H9 (cell line): ENCODE measurements around the gene STARD7. TPM values are rescaled to one million over a fixed set of nuclear protein-coding genes. Genes with fewer than 3 reads are reported as not detected.

Experiments
- DNase-seq: peaks from one replicate; pipeline ENCODE4 v3.0.0-alpha.2; 2017
- H2AFZ ChIP-seq: one replicate; pipeline ENCODE4 v1.6.1; 2013; ENCODE audit warnings: mild to moderate bottlenecking, low read length, control low read depth, moderate library complexity
- H2AK5ac ChIP-seq: 2 replicates; pipeline ENCODE4 v1.6.1; 2013; ENCODE audit warnings: low read length, control low read depth, mixed read lengths; ENCODE audit not compliant: insufficient read length
- H2BK120ac ChIP-seq: one replicate; pipeline ENCODE4 v1.6.1; 2013; ENCODE audit warnings: low read depth, mild to moderate bottlenecking, low read length, control low read depth, inconsistent platforms; ENCODE audit not compliant: poor library complexity, severe bottlenecking
- H2BK12ac ChIP-seq: 2 replicates; pipeline ENCODE4 v1.6.1; 2013; ENCODE audit warnings: low read length, control low read depth, mixed read lengths, low read depth; ENCODE audit not compliant: insufficient read length
- H2BK15ac ChIP-seq: 2 replicates; pipeline ENCODE4 v1.6.1; 2013; ENCODE audit warnings: low read depth, low read length, control low read depth
- H2BK20ac ChIP-seq: one replicate; pipeline ENCODE4 v1.6.1; 2013; ENCODE audit warnings: low read depth, mild to moderate bottlenecking, low read length, control low read depth, inconsistent platforms; ENCODE audit not compliant: poor library complexity, severe bottlenecking
- H2BK5ac ChIP-seq: 2 replicates; pipeline ENCODE4 v1.6.1; 2013; ENCODE audit warnings: low read length, control low read depth, mixed read lengths; ENCODE audit not compliant: insufficient read length
- H3K14ac ChIP-seq: 2 replicates; pipeline ENCODE4 v1.6.1; 2013; ENCODE audit warnings: low read length, control low read depth; ENCODE audit not compliant: insufficient read depth
- H3K18ac ChIP-seq: 2 replicates; pipeline ENCODE4 v1.6.1; 2013; ENCODE audit warnings: low read depth, mild to moderate bottlenecking, mixed read lengths, low read length, control low read depth; ENCODE audit not compliant: insufficient read length
- H3K23ac ChIP-seq: 2 replicates; pipeline ENCODE4 v1.6.1; 2013; ENCODE audit warnings: low read length, control low read depth, mixed read lengths, low read depth; ENCODE audit not compliant: insufficient read length
- H3K23me2 ChIP-seq: 2 replicates; pipeline ENCODE4 v1.6.1; 2013; ENCODE audit warnings: low read depth, mild to moderate bottlenecking, mixed read lengths, low read length, control low read depth; ENCODE audit not compliant: insufficient read length, poor library complexity, severe bottlenecking
- H3K27ac ChIP-seq: 2 replicates; pipeline ENCODE4 v1.5.1; 2013; ENCODE audit warnings: low read length, control low read depth, mixed read lengths, low read depth; ENCODE audit not compliant: insufficient read length
- H3K27me3 ChIP-seq: 2 replicates; pipeline ENCODE4 v1.6.1; 2013; ENCODE audit warnings: low read length, control low read depth, inconsistent platforms; ENCODE audit not compliant: insufficient read depth
- H3K4ac ChIP-seq: 2 replicates; pipeline ENCODE4 v1.6.1; 2013; ENCODE audit warnings: low read depth, mild to moderate bottlenecking, control low read depth, inconsistent platforms, low read length, moderate library complexity
- H3K4me1 ChIP-seq: 2 replicates; pipeline ENCODE4 v1.6.1; 2013; ENCODE audit warnings: low read length, control low read depth, inconsistent platforms; ENCODE audit not compliant: insufficient read depth
- H3K4me2 ChIP-seq: 2 replicates; pipeline ENCODE4 v1.6.1; 2013; ENCODE audit warnings: low read length, control low read depth, mixed read lengths; ENCODE audit not compliant: insufficient read length, insufficient read depth
- H3K56ac ChIP-seq: 2 replicates; pipeline ENCODE4 v1.6.1; 2013; ENCODE audit warnings: low read depth, mild to moderate bottlenecking, mixed read lengths, low read length, control low read depth; ENCODE audit not compliant: insufficient read length
- H3K79me1 ChIP-seq: 2 replicates; pipeline ENCODE4 v1.6.1; 2013; ENCODE audit warnings: low read depth, mild to moderate bottlenecking, moderate library complexity, low read length, control low read depth, inconsistent platforms; ENCODE audit not compliant: insufficient read depth, poor library complexity, severe bottlenecking
- H3K79me2 ChIP-seq: 2 replicates; pipeline ENCODE4 v1.6.1; 2013; ENCODE audit warnings: low read length, control low read depth, inconsistent platforms; ENCODE audit not compliant: insufficient read depth
- H3K9ac ChIP-seq: 2 replicates; pipeline ENCODE4 v1.6.1; 2013; ENCODE audit warnings: low read length, control low read depth, mixed read lengths; ENCODE audit not compliant: insufficient read length; ENCODE audit errors: extremely low read depth
- H3K9me3 ChIP-seq: one replicate; pipeline ENCODE4 v1.6.1; 2013; ENCODE audit warnings: low read depth, low read length, inconsistent platforms; ENCODE audit not compliant: control insufficient read depth
- H3T11ph ChIP-seq: one replicate; pipeline ENCODE4 v1.6.1; 2013; ENCODE audit warnings: mild to moderate bottlenecking, low read length, control low read depth, inconsistent platforms
- H4K20me1 ChIP-seq: one replicate; pipeline ENCODE4 v1.6.1; 2013; ENCODE audit not compliant: control insufficient read depth, insufficient read length, insufficient read depth
- H4K5ac ChIP-seq: 2 replicates; pipeline ENCODE4 v1.6.1; 2013; ENCODE audit warnings: low read depth, mild to moderate bottlenecking, mixed read lengths, low read length, control low read depth; ENCODE audit not compliant: insufficient read length
- H4K8ac ChIP-seq: replicated peaks from 2 replicates; pipeline ENCODE4 v1.6.1; 2013; ENCODE audit warnings: low read length, control low read depth, mixed read lengths, low read depth; ENCODE audit not compliant: insufficient read length
- H4K91ac ChIP-seq: 2 replicates; pipeline ENCODE4 v1.6.1; 2013; ENCODE audit warnings: low read depth, mild to moderate bottlenecking, moderate library complexity, mixed read lengths, low read length, control low read depth; ENCODE audit not compliant: insufficient read length
- H3K27ac Mint-ChIP-seq, 3 experiments: 2 replicates in 2 of 3; 3 replicates in 1 of 3; pipeline ENCODE4 v1.8.0; 2020 to 2021; ENCODE audit warnings: mixed read lengths in 3 of 3, mild to moderate bottlenecking in 1 of 3, moderate library complexity in 1 of 3
- H3K27me3 Mint-ChIP-seq: 2 replicates; pipeline ENCODE4 v1.8.0; 2021; ENCODE audit warnings: low read depth, mild to moderate bottlenecking, moderate library complexity, mixed read lengths
- H3K36me3 Mint-ChIP-seq, 3 experiments: 2 replicates in 2 of 3; 3 replicates in 1 of 3; pipeline ENCODE4 v1.8.0; 2020 to 2021; ENCODE audit warnings: low read depth in 3 of 3, mixed read lengths in 3 of 3; ENCODE audit not compliant: insufficient read depth in 1 of 3
- H3K4me1 Mint-ChIP-seq, 2 experiments: 2 replicates each; pipeline ENCODE4 v1.8.0; 2020; ENCODE audit warnings: mixed read lengths in 2 of 2
- H3K4me3 Mint-ChIP-seq, 2 experiments: 2 replicates in 1 of 2; 3 replicates in 1 of 2; pipeline ENCODE4 v1.8.0; 2020 to 2021; ENCODE audit warnings: mild to moderate bottlenecking in 2 of 2, mixed read lengths in 2 of 2, moderate library complexity in 1 of 2
- H3K9me3 Mint-ChIP-seq, 2 experiments: 2 replicates in 1 of 2; 3 replicates in 1 of 2; pipeline ENCODE4 v1.8.0; 2020; ENCODE audit warnings: mild to moderate bottlenecking in 2 of 2, mixed read lengths in 2 of 2, moderate library complexity in 1 of 2
- CTCF ChIP-seq: fragments of 200-600 bp; sonication (generic); conservative IDR thresholded peaks from 3 replicates; pipeline ENCODE4 v1.8.0; 2021; ENCODE audit warnings: antibody characterized with exemption, mild to moderate bottlenecking
- WGBS: extraction: QIAGEN DNeasy Blood & Tissue Kit; methylation state at CpG from one replicate; pipeline ENCODE4 v1.1.7; 2013; ENCODE audit warnings: missing lambda C conversion rate, low lambda C conversion rate, mixed read lengths; ENCODE audit not compliant: insufficient read length; ENCODE audit errors: extremely low coverage; 5-methylcytosine and 5-hydroxymethylcytosine counted together
- total RNA-seq: library from RNA; stranded (reverse); gene quantifications from 2 replicates; pipeline ENCODE4 v1.2.1, GENCODE V29; 2021

Gene STARD7
- total RNA-seq, 1 experiment from 2014 or later = 212 TPM

DNA sequence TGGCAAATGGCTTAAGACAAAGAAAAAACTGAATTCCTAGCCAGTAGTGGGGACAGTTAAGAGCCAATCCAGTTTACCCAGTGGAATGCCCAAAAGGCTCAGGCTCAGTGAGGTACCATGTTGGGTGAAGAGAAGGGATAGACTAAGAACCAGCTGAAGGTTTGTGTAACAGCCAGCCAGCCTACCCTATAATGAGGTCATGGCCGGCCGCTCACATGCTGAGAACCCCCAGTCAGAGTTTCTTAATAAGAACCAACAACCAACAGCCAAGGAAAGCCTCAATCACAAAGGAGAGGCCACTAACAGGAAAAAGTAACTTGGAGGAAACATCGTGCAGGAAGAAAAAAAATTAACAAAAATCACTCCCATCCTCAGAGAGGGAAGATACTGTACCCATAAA, 38.0 kb downstream of the STARD7 start:
- H3K4me1 Mint-ChIP-seq = peaks cover 6 to 7% of the 10 kb centered on the region in 2 experiments; a peak in 3 of 4 replicates
- no peak overlapping the region for H3K4ac ChIP-seq
- H2BK12ac ChIP-seq = no peak overlapping the region
- H3K27ac Mint-ChIP-seq = no peak overlapping the region
- no peaks in the 10 kb centered on the region for H3K9me3 ChIP-seq
- H4K5ac ChIP-seq = no peak overlapping the region
- no peak overlapping the region for H2BK120ac ChIP-seq
- H3T11ph ChIP-seq = no peak overlapping the region
- H3K18ac ChIP-seq = no peak overlapping the region
- H3K27me3 ChIP-seq = no peaks in the 10 kb centered on the region
- no peak overlapping the region for H2BK5ac ChIP-seq
- H2AFZ ChIP-seq = no peak overlapping the region
- H4K91ac ChIP-seq = no peak overlapping the region
- peaks cover 2% of the 10 kb centered on the region; the same call in 1 of the 2 replicates for H3K4me1 ChIP-seq
- no peaks in the 10 kb centered on the region for H3K79me2 ChIP-seq
- no peaks in the 10 kb centered on the region for H3K79me1 ChIP-seq
- no peak overlapping the region for H3K4me3 Mint-ChIP-seq
- H3K27me3 Mint-ChIP-seq = no peaks in the 10 kb centered on the region; the same call in none of the 2 replicates
- no peak overlapping the region for H2BK15ac ChIP-seq
- no peak for DNase-seq
- no peak overlapping the region for H3K56ac ChIP-seq
- H3K9ac ChIP-seq = no peak overlapping the region
- no peak overlapping the region for H3K14ac ChIP-seq
- WGBS = no CpG with 5 or more reads among the region's 3 CpGs
- H3K23me2 ChIP-seq = no peaks in the 10 kb centered on the region
- no peak overlapping the region for H2BK20ac ChIP-seq
- H3K4me2 ChIP-seq = no peak overlapping the region
- no peak overlapping the region for H3K23ac ChIP-seq
- H3K36me3 Mint-ChIP-seq = peaks cover 0 to 8% (median 0%) of the 10 kb centered on the region in 3 experiments; a peak in 1 of 7 replicates
- H3K27ac ChIP-seq = no peak overlapping the region
- no peak for TF ChIP-seq CTCF
- no peaks in the 10 kb centered on the region for H4K20me1 ChIP-seq
- no peak overlapping the region for H2AK5ac ChIP-seq
- no peak overlapping the region for H4K8ac ChIP-seq
- peaks cover 8 to 18% of the 10 kb centered on the region in 2 experiments for H3K9me3 Mint-ChIP-seq
